HFF-Myc (cell line): Measurements from ENCODE around the gene APBA2.

ENCODE experiments used
- DNase-seq: peaks from one replicate; pipeline ENCODE4 v3.0.0-alpha.2; 2011; ENCODE audit warnings: low read depth; ENCODE audit errors: extremely low read depth
- H3K4me3 ChIP-seq: replicated peaks from 2 replicates; pipeline ENCODE4 v1.5.1; 2011; ENCODE audit warnings: low read depth, mild to moderate bottlenecking, control low read depth, low read length
- TF ChIP-seq, protein P1 (sequence below): IDR thresholded peaks from 2 replicates; pipeline ENCODE4 v1.5.1; 2012; ENCODE audit warnings: mild to moderate bottlenecking, low read depth, low read length, control low read depth; ENCODE audit errors: missing control alignments

APBA2 gene

DNA sequence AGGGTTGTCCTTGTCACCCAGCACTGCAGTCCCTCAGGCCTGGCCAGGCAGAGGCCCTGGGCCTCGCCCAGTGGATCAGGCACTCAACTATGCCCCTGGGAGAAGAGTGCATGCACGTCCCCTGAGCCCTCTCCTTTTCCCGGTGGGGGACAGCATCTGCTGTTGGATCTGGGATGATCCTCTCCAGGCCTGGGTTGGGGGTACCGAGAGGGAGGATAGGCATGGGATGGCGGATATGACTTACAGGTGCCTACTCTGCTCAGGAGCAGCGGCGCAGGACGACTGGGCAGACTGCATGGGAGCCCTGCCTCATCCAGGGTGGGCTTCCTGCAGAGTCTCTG, 9.0 kb upstream of the APBA2 start:
- TF ChIP-seq, protein P1, sequence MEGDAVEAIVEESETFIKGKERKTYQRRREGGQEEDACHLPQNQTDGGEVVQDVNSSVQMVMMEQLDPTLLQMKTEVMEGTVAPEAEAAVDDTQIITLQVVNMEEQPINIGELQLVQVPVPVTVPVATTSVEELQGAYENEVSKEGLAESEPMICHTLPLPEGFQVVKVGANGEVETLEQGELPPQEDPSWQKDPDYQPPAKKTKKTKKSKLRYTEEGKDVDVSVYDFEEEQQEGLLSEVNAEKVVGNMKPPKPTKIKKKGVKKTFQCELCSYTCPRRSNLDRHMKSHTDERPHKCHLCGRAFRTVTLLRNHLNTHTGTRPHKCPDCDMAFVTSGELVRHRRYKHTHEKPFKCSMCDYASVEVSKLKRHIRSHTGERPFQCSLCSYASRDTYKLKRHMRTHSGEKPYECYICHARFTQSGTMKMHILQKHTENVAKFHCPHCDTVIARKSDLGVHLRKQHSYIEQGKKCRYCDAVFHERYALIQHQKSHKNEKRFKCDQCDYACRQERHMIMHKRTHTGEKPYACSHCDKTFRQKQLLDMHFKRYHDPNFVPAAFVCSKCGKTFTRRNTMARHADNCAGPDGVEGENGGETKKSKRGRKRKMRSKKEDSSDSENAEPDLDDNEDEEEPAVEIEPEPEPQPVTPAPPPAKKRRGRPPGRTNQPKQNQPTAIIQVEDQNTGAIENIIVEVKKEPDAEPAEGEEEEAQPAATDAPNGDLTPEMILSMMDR: no peak
- no peak for DNase-seq
- H3K4me3 ChIP-seq: no peak overlapping the region

DNA sequence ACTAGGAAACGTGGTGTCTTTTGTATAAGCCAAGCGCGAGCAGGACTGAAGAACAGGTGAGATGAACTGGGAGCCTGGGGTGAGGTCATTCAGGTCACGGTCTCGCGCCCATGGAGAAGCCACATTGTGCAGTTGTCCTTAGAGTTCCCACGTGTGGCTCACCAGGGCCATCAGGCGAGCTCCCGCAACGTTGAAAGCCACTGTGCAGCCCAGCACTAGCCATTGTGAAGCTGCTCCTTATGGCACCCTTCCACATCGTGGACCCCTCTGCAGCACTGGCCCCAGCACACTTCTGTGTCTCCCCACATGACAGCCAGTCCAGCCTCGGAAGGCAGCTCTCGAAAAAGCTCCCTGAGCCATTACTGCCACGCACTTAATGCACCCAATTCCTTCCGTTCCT, 7.6 kb upstream of the APBA2 start:
- H3K4me3 ChIP-seq: no peak overlapping the region
- TF ChIP-seq, protein P1: no peak
- DNase-seq: no peak

- H3K4me3 ChIP-seq: no peak overlapping the region
- no peak for DNase-seq
- TF ChIP-seq, protein P1: no peak
Measured at GRCh38 chr15:28879551-28879950, 6.2 kb upstream of the APBA2 start.

- TF ChIP-seq, protein P1: no peak
- no peak for DNase-seq
- no peak overlapping the region for H3K4me3 ChIP-seq
Measured at GRCh38 chr15:28880680-28881079, 5.1 kb upstream of the APBA2 start.

GRCh38 chr15:28881170-28881569, 4.6 kb upstream of the APBA2 start:
- DNase-seq: no peak
- TF ChIP-seq, protein P1: peak; percentile 3
- H3K4me3 ChIP-seq: no peak overlapping the region

DNA sequence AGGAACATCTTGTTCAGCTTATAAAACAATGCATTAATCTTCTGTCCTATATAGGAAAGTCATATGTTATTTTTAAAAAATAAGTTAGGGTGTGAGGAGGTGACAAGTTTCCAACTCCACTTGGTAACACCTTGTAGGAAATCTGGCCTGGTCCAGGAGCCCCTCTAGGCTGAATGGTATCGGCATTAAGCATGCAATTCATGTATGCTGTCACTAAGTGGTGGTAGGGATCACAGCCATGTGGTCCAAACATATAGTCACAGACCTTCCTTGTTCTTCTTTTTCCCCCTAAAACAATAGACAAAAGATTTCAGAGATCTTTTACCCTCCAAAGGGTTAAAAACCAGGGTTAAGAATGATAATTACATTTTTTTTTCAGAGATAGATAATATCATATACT, 4.2 kb upstream of the APBA2 start:
- no peak for DNase-seq
- TF ChIP-seq, protein P1: no peak
- no peak overlapping the region for H3K4me3 ChIP-seq

DNA sequence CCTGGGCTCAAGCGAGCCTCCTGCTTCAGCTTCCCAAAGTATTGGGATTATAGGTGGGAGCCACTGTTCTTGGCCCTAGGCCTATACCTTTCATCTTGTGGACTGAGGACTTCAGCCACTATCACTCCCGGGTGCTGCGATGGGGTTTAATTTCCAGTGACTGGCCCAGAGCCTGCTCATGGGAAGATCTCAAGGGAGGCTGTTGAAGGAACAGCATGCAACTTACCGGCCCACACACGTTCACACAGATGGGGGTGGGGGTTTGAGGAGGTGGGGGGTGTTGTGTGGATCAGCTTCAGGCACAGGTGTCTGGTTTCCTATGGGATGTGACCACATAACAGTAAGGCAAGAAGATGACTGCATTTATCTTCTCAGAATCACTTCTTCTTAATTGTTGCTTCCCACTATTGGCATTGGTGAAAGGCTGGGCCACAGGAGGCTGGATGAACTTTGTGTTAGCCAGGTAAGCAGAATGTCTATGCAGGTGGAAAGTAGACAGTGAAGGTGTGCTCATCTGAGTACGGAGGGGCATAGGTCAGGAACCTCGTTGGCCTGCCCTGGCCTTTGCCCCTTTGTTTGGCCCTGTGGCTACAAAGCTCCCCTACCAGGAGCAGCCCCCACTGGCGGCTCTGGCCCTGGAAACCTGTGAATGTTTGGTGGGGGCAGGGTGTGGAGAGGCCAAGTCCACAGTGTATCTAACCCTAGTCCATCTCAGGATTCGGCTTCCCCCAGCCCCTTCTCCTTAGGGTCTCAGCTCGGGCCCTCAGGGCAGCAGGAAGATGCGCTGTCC, 1.4 kb upstream of the APBA2 start:
- no peak for DNase-seq
- H3K4me3 ChIP-seq: no peak overlapping the region
- TF ChIP-seq, protein P1: no peak
